ENCODE measurements around the gene COA7.
"Not testable (repeated sequence)": the region's sequence is repeated elsewhere in the genome, so short reads cannot be mapped to it uniquely, and the experiment has no call there.

Gene COA7

GRCh38 chr1:52697795-52698674 is at the start of gene COA7:
TSS of gene COA7 (minus strand) at chr1:52698347. CDS start at chr1:52698326, 21 bp downstream.
- DNase-seq = peak; percentile 35

DNA sequence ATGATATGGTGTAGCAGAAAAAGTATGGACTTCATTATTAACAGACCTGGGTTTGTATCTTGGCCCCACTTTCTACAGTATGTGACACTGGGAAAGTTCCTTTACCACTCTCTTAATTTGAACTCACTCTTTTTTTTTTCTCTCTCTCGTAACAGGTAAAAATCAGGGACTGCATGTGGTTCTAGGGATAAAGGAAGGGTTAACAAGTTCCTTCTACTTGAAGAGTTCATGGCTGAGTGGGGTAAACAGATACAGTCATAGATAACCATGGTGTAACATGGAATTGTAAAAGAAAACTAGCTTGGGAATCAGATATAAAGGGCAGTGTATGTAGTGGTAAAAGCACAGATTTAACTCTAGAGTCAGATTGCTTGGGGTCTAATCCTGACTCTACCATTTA is 49.3 kb upstream of the COA7 start:
- no peak for DNase-seq

DNA sequence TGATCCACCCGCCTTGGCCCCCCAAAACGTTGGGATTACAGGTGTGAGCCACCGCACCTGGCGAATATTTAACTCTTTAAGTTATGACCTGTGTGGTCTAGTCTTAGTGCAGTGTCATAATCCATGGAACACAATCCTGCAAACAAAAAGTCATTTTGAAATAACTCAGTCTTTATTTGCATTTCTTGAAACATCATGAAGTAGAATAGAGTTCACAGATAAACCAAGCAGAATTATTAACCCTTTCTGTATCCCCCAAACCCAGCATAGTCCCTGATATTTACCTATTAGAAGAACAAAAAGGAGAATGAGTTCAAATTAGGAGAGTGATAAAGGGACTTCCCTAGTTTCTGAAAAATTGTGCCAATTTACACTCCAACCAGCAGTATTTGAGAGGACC is 48.0 kb upstream of the COA7 start:
- DNase-seq = no peak

DNA sequence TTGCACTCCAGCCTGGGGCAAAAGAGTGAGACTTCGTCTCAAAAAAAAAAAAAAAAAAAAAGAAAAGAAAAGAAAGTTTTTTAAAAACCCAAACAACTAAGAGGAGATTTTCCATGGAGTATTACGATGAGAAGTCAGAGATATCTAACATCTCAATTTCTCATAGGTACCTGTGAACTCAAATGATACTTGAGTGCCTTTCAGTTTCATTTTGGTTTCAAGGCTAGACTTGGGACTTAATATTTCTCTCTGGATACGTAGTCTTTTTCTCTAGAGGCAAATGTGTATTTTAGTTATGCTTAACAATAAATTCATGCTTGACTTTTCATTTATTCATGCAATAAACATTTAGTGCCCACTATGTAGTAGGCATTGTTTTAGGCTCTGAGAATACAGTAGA is 43.1 kb upstream of the COA7 start:
- no peak for DNase-seq

- no peak for DNase-seq
Measured at GRCh38 chr1:52739699-52740467, 41.7 kb upstream of the COA7 start.

- DNase-seq = no peak
Measured at GRCh38 chr1:52738893-52739292, 40.7 kb upstream of the COA7 start.

- DNase-seq = no peak
Measured at GRCh38 chr1:52738148-52738547, 40.0 kb upstream of the COA7 start.

GRCh38 chr1:52735371-52735770 is 37.2 kb upstream of the COA7 start:
- not testable (repeated sequence) for DNase-seq

DNA sequence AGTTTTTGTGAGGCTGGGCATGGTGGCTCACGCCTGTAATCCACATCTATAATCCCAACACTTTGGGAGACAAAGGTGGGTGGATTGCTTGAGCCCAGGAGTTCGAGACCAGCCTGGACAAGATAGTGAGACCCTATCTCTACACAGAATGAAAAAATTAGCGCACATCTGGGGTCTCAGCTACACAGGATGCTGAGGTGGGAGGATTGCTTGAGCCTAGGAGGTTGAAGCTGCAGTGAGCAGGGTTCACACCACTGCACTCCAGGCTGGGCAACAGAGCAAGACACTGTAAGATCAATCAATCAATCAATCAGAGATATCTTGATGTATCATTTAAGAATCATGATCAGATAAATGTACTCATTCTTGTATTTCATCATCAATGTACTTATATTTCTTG is 35.2 kb upstream of the COA7 start:
- no peak for DNase-seq

DNA sequence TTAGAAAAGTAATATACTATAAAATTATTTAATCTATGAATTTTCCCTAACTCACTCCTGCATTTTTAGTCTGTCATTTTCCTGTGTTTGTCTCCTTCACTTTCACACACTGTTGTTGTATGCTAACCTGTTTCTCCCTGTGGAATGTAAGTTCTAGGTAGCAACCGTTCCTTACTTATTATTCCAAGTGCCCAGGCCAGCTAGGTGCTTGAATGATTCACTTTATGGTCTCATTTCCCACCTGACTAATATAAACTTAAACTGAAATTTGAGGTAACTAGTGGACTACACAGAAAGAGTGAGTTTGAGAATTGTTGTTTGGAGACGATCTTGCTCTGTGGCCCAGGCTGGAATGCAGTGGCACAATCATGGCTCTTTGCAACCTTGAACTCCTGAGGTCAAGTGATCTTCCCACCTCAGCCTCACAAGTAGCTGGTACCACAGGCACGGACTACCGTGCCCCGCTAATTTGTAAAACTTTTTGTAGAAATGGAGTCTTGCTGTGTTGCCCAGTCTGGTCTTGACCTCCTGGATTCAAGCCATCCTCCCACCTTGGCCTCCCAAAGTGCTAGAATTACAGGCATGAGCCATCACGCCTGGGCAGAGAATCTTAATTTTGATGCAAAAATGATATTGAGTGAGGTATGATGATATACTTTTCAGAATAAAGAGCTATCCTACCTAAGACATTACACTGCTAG is 30.0 kb upstream of the COA7 start:
- no peak for DNase-seq

GRCh38 chr1:52727114-52727586 is 29.0 kb upstream of the COA7 start:
- no peak for DNase-seq

- DNase-seq = peak; percentile 16
Measured at GRCh38 chr1:52726265-52727113, 28.3 kb upstream of the COA7 start, which contains the start of gene ZYG11B. TSS of gene ZYG11B (plus strand) at chr1:52726453. CDS start at chr1:52726654, 201 bp downstream.

- no peak for DNase-seq
Measured at GRCh38 chr1:52725903-52726264, 27.7 kb upstream of the COA7 start.

GRCh38 chr1:52723260-52723659 is 25.1 kb upstream of the COA7 start:
- DNase-seq = no peak

DNA sequence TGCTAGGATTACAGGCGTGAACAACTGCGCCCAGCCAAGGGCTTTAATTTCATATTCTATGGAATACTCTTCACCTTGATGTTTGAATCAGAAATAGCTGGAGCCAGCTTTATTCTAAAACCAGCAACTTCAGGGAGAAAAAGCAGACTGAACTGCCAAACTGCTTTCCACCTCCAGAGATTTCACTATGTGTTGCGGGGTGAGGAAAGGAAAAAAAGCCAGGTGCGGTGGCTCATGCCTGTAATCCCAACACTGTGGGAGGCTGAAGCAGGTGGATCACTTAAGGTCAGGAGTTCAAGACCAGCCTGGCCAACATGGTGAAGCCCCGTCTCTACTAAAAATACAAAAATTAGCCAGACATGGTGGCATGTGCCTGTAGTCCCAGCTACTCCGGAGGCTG is 17.1 kb upstream of the COA7 start:
- not testable (repeated sequence) for DNase-seq

DNA sequence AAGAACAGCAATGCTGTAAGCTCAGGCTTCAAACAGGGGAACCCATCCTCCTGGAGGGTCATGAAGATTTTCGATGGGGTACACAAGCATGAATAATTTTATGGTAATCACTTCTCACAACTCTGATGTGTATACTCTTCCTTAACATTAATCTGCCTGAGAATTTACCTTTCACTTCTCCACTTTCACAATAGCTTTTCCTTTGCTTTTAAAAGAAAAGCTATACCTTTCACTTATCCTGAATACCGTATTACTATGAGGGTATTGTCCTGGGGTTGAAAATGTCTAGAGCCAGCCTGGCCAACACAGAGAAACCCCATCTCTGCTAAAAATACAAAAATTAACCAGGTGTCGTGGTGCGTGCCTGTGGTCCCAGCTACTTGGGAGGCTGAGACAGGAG is 15.4 kb upstream of the COA7 start:
- no peak for DNase-seq

- DNase-seq = no peak
Measured at GRCh38 chr1:52709016-52709415, 10.9 kb upstream of the COA7 start.

DNA sequence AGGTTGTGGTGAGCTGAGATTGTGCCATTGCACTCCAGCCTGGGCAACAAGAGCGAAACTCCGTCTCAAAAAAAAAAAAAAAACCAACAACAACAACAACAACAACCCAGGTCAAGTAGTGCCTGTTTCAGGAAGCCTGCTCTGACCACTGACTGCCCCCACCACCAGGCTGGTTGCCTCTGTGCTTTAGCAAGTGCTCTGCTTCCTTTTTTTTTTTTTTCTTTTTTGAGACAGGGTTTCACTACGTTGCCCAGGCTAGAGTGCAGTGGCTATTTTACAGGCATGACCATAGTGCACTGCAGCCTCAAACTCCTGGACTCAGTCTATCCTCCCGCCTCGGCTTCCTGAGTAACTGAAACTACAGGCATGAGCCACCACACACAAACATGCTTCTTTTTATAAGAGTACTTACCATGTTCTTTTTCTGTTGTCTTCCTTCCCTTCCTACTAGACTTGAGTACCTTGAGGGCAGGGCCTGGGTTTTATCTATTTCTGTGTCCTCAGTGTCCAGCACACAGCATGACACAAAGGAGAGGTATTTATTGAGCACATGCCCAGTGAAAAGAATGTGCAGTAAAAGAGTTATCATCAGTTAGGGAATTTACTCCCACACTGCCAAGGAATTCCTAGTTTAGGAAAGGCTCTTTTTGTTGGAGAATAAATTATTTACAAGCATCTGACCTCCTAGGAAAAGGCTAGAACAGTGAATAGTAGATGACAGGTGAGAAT is 9.9 kb upstream of the COA7 start:
- no peak for DNase-seq

DNA sequence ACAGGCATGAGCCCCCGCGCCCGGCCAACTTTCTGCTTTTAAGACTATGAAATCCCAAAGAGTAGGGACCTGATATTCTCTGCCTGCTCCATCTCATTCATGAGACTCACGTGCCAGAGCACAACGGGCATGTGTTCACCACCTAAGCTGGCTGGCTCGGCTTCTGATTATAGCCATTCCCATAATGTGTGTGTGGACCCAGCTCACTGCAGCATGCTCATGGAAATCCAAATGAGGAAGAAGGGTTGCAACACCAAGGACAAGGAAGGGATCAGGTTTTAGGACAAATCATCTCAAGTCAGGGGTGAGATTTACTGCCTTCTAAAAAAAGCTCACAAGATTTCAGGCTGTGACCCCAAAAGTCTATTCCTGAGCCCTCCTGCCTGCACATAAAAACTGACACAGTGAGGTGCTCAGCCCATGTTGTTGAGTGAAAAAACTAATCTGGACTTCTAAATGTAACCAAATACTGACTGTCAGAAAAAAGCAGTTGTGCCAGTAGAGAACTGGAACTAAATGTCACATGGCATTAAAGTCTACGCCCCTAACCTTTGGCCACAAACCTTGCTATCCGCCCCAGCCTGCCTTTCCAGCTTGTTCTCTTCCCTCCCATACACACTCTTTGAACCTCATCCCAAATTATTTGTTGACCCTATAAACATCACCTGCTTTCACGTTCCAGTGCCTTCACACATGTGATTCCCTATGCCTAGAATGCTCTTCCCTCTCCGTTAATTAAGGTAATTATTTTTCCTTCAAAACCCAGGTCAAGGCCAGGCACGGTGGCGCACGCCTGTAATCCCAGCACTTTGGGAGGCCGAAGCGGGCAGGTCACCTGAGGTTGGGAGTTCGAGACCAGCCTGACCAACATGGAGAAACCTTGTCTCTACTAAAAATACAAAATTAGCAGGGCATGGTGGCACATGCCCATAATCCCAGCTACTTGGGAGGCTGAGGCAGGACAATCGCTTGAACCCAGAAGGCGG is 9.1 kb upstream of the COA7 start:
- DNase-seq = no peak

DNA sequence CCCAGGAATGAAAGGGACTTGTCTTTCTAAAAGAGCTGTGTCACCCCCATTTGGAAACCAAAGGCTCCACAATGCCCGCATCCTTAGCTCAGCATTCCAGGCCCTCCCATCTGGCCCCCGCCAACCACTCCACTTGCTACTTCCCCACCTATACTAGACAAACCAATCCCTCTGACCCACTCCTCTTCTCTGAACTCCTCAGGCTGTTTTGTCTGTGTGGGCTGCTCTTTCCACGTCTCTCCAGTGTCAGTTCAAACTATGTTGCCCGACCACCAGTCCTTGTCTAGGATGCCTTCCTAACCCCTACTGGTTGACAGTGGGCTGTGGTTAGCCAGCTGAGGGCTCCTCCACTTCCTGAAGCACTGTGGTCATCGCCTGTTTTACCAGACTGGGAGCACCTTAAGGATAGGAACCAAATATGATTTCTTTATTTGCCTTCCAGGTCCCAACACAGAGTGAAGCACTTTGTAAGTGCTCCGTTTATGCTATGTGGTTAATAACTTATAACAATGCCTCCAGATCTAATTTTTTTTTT is 8.1 kb upstream of the COA7 start:
- DNase-seq = no peak

All from NCI-H524 treated with DMSO at 0.1 percent for 48 hours (cell line).